ENCODE measurements around the gene TLR3. TPM values are rescaled to one million over a fixed set of nuclear protein-coding genes. Genes with fewer than 3 reads are reported as not detected.
A peak's percentile ranks its signal among the peaks of the same experiment; 100 is the strongest.
"Not testable (repeated sequence)": the region's sequence is repeated elsewhere in the genome, so short reads cannot be mapped to it uniquely, and the experiment has no call there.

Gene TLR3
- total RNA-seq, 3 donors from 2014 or later: 4.3 to 13.9 (median 7.4) TPM

DNA sequence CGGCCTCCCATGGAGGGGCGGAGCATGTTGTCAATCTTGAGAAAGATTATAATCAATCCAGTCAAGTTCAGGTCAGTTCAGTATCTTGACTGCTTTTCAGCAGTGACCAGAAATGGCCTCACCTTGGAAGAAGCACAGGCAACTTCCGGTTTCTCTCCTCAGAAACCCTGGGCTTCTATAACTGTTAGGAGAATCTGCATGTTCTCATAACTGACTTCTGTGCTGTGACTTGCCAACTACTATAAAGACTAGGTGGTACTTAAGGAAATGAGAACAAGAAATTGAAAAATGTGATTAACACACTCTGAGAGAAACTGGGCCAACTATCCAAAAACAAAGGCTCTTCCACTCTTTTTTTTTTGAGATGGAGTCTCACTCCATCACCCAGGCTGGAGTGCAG, 35.9 kb upstream of the TLR3 start:
- Histone ChIP-seq H3K4me1 (peaks cover 3 to 8% of the 10 kb centered on the region in 2 donors), H3K9me3 (no peaks in the 10 kb centered on the region), H3K27ac (no peak overlapping the region), H3K36me3 (no peaks in the 10 kb centered on the region), H3K27me3 (no peaks in the 10 kb centered on the region), H3K4me3 (no peak overlapping the region)
- TF ChIP-seq, protein P1, sequence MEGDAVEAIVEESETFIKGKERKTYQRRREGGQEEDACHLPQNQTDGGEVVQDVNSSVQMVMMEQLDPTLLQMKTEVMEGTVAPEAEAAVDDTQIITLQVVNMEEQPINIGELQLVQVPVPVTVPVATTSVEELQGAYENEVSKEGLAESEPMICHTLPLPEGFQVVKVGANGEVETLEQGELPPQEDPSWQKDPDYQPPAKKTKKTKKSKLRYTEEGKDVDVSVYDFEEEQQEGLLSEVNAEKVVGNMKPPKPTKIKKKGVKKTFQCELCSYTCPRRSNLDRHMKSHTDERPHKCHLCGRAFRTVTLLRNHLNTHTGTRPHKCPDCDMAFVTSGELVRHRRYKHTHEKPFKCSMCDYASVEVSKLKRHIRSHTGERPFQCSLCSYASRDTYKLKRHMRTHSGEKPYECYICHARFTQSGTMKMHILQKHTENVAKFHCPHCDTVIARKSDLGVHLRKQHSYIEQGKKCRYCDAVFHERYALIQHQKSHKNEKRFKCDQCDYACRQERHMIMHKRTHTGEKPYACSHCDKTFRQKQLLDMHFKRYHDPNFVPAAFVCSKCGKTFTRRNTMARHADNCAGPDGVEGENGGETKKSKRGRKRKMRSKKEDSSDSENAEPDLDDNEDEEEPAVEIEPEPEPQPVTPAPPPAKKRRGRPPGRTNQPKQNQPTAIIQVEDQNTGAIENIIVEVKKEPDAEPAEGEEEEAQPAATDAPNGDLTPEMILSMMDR (IDR thresholded peaks at IDR 0.05): no peak
- no peak for TF ChIP-seq POLR2A (IDR thresholded peaks at IDR 0.05)
- no peak for TF ChIP-seq POLR2AphosphoS5 (IDR thresholded peaks at IDR 0.05)
- no peak for DNase-seq (ENCODE audit: low spot score in 2 of 2)
- intact Hi-C loops (cut with DNase I; ENCODE audit: low total_unique reads): loop anchor here (10.0 kb wide), 1 partner anchor 388 kb away; no protein-coding TSS in a partner anchor

DNA sequence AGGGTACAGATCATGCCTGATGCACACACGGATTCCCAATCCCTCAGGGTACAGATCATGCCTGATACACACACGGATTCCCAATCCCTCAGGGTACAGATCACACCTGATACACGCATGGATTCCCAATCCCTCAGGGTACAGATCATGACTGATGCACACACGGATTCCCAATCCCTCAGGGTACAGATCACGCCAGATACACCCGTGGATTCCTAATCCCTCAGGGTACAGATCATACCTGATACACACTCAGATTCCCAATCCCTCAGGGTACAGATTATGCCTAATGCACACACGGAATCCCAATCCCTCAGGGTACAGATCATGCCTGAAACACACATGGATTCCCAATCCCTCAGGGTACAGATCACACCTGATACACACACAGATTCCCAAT, 34.3 kb upstream of the TLR3 start:
- not testable (repeated sequence) for H3K9me3 ChIP-seq

DNA sequence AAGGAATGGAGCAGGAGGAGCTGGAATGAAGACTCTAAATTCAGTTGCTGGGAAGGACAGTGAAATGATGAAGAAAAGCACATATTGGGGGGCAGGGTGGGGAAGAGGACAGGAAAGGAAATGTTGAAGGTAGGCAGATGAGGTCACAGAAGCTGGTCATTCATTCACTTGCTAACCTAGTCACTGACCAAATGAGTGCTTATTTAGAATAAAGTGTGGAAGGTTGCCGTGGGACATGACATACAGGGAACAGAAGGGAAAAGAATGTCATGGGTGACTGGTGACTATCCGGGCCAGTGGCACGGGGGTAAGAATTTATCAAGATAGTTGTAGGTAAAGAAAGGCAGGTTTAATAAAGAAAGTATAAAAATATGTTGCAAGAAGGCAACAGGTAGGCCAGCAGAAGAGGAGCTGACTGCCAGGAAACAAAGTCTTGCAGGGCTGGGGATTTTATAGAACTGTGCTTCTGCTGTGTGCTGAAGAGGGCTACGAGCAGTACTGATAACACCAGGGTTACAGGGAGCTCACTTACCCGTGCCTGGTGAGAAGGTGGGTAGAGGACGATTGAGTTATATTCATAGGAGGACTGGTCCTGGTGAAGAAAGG, 31.9 kb upstream of the TLR3 start:
- H3K27ac ChIP-seq: no peak overlapping the region
- TF ChIP-seq, protein P1 (IDR thresholded peaks at IDR 0.05): no peak
- TF ChIP-seq POLR2A (IDR thresholded peaks at IDR 0.05): no peak
- no peak for TF ChIP-seq POLR2AphosphoS5 (IDR thresholded peaks at IDR 0.05)
- intact Hi-C loops (cut with DNase I; ENCODE audit: low total_unique reads): loop anchor here (10.0 kb wide), 1 partner anchor 392 kb away; no protein-coding TSS in a partner anchor

More for the DNA sequence above, 34.3 kb upstream of the TLR3 start:
- H3K4me3 ChIP-seq; H3K27me3 ChIP-seq; H3K36me3 ChIP-seq; DNase-seq (ENCODE audit: low spot score in 2 of 2); H3K27ac ChIP-seq; H3K4me1 ChIP-seq: not testable (repeated sequence)
- intact Hi-C loops (cut with DNase I; ENCODE audit: low total_unique reads): loop anchor here (10.0 kb wide), 1 partner anchor 390 kb away; no protein-coding TSS in a partner anchor

DNA sequence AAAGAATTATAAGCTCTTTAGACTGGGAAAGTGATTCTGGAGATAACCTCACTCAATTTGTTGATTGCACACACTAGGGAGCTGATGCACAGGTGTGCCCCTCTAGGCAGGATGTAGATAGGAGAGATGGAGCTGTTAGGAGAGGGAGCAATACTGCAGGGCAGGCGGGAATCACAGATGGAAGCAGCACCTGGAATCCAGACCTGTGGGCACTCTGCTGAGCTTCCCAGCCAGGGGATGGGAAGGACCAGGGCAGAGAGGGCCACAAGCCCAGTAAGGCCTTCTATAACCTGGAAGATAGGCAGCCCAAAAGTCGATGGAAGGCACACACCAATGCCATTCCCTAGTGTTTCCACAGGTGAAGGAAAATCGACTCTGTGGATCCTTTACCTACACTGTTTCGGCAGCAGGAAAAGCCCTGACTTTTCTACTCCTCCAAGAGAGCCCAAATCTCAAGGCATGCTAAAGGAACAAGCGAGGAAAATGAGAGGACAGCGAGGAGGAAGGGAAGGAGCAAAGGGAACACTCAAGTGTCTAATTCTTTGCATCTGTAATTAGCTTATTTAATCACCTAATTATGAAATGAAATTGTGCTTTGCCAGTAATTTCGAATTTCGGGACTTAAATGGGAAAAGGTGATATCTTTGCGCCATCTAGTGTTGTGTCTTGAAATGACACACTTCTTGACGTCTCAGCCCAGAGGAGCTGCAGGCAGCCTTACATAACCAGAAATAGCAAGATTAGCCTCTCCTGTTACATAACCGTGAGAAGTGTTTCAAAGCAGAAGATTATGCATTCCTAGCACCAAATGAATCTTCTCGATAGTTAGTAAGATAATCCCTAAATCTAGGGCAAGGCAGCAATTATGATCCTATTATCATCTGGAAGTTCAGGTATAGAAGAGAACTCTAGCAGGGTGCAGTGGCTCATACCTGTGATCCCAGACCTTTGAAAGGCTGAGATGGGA, 31.0 kb upstream of the TLR3 start:
- intact Hi-C loops (cut with DNase I; ENCODE audit: low total_unique reads): loop anchor here (10.0 kb wide), 1 partner anchor 393 kb away; no protein-coding TSS in a partner anchor
- Histone ChIP-seq H3K4me3 (no peak overlapping the region), H3K36me3 (no peaks in the 10 kb centered on the region), H3K9me3 (no peaks in the 10 kb centered on the region), H3K27ac (no peak overlapping the region), H3K27me3 (peaks cover 0 to 3% of the 10 kb centered on the region in 2 donors), H3K4me1 (no peaks in the 10 kb centered on the region)
- peak in 1 of 2 donors; percentile 36 for DNase-seq (ENCODE audit: low spot score in 2 of 2)
- no peak for TF ChIP-seq POLR2AphosphoS5 (IDR thresholded peaks at IDR 0.05)
- TF ChIP-seq, protein P1 (IDR thresholded peaks at IDR 0.05): peak; percentile 82 to 90 (median 89)

More for the DNA sequence above, 31.9 kb upstream of the TLR3 start:
- Histone ChIP-seq H3K4me3 (no peak overlapping the region), H3K4me1 (no peaks in the 10 kb centered on the region), H3K36me3 (no peaks in the 10 kb centered on the region), H3K9me3 (no peaks in the 10 kb centered on the region), H3K27me3 (peaks cover 0 to 3% of the 10 kb centered on the region in 2 donors)
- no peak for DNase-seq (ENCODE audit: low spot score in 2 of 2)

DNA sequence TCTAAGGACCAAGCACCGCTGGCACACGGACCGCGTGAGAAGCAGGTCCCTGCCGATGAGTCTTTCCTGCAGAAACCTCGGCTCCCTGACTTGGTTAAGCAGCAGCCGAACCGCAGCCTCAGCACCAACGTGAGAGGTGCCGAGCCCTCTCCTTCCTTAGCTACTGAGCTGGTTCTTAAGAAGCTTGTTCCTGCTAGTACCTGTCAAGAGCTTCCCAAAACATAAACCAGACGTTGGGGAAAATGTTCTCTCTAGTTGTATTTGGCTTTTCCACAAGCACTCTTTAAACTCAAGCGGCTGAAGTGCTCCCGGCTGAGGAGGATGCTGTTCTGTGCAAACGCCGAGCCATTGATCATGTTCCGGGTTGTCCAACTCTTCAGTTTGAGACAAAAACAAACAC, 29.3 kb upstream of the TLR3 start:
- intact Hi-C loops (cut with DNase I; ENCODE audit: low total_unique reads): loop anchor here (10.0 kb wide), 1 partner anchor 395 kb away; no protein-coding TSS in a partner anchor
- Histone ChIP-seq H3K9me3 (no peaks in the 10 kb centered on the region), H3K4me3 (no peak overlapping the region), H3K36me3 (no peaks in the 10 kb centered on the region), H3K4me1 (no peaks in the 10 kb centered on the region), H3K27me3 (peaks cover 0 to 3% of the 10 kb centered on the region in 2 donors), H3K27ac (no peak overlapping the region)
- DNase-seq (ENCODE audit: low spot score in 2 of 2): no peak
- TF ChIP-seq POLR2A (IDR thresholded peaks at IDR 0.05) (no peak), POLR2AphosphoS5 (IDR thresholded peaks at IDR 0.05) (no peak)
- TF ChIP-seq, protein P1 (IDR thresholded peaks at IDR 0.05): no peak

All from breast epithelium (tissue), 4 donors.